Activated CD8-positive, alpha-beta T cell treated with anti-CD3 and anti-CD28 coated beads for 36 hours (primary cell): ENCODE results near the gene LONRF2. TPM values are rescaled to one million over a fixed set of nuclear protein-coding genes. Genes with fewer than 3 reads are reported as not detected.

Experiments
- ATAC-seq: fragments of 200-7000 bp; cut with Tn5 transposase; one replicate; pipeline ENCODE4 v1.10.0; 2021; ENCODE audit warnings: mild to moderate bottlenecking, moderate library complexity
- CTCF ChIA-PET: fragments of 350-600 bp; sonication (Branson Sonifier 250); formaldehyde crosslinking; loops from one replicate; lab custom pipeline; 2021; ENCODE audit warnings: antibody characterized with exemption; lab: Charles Lee
- POLR2A ChIA-PET: fragments of 350-600 bp; sonication (Branson Sonifier 250); formaldehyde crosslinking; loops from one replicate; lab custom pipeline; 2021; ENCODE audit warnings: antibody characterized with exemption; lab: Charles Lee
- DNase-seq: peaks from one replicate; pipeline ENCODE4 v3.0.0-alpha.2; 2020
- H3K27ac Mint-ChIP-seq: one replicate; pipeline ENCODE4 v1.8.0; 2021; ENCODE audit warnings: mild to moderate bottlenecking, mixed read lengths
- H3K27me3 Mint-ChIP-seq: one replicate; pipeline ENCODE4 v1.8.0; 2021; ENCODE audit warnings: mixed read lengths
- H3K36me3 Mint-ChIP-seq: one replicate; pipeline ENCODE4 v1.8.0; 2021; ENCODE audit warnings: low read depth, mixed read lengths
- H3K4me1 Mint-ChIP-seq: one replicate; pipeline ENCODE4 v1.8.0; 2021; ENCODE audit warnings: low read depth, mixed read lengths
- H3K4me3 Mint-ChIP-seq: one replicate; pipeline ENCODE4 v1.8.0; 2021; ENCODE audit warnings: mild to moderate bottlenecking, moderate library complexity, mixed read lengths
- H3K9me3 Mint-ChIP-seq: one replicate; pipeline ENCODE4 v1.8.0; 2021; ENCODE audit warnings: mixed read lengths
- CTCF ChIP-seq: fragments of 200-600 bp; IDR thresholded peaks from one replicate; pipeline ENCODE4 v1.8.0; 2022; ENCODE audit warnings: antibody characterized with exemption, mild to moderate bottlenecking
- intact Hi-C: fragments of 100-400 bp; cut with micrococcal nuclease; formaldehyde crosslinking; loops from one replicate; pipeline ENCODE4 v1.10.0; 2022
- total RNA-seq, 2 experiments: library from RNA; stranded (reverse); gene quantifications; one replicate each; pipeline ENCODE4 v1.2.3, GENCODE V29; 2021

The LONRF2 gene
- total RNA-seq, 2 experiments from 2014 or later = 0.04 to 0.20 TPM

GRCh38 chr2:100277540-100278207 lies 44.6 kb downstream of the LONRF2 start:
- intact Hi-C loops = no loop called here
- no peaks in the 10 kb centered on the region for H3K9me3 Mint-ChIP-seq
- TF ChIP-seq CTCF = no peak
- ATAC-seq (no peak), DNase-seq (no peak)
- H3K4me3 Mint-ChIP-seq = no peak overlapping the region
- H3K27me3 Mint-ChIP-seq = peaks cover 13% of the 10 kb centered on the region
- ChIA-PET CTCF (interaction anchor here (1.2 to 5.0 kb wide), 2 partner anchors 15 to 103 kb away, joined by 4 to 32 read pairs; no protein-coding TSS in a partner anchor), POLR2A (no interaction called here)
- H3K36me3 Mint-ChIP-seq = no peaks in the 10 kb centered on the region
- H3K4me1 Mint-ChIP-seq = peaks cover 16% of the 10 kb centered on the region
- no peak overlapping the region for H3K27ac Mint-ChIP-seq

- Mint-ChIP-seq H3K36me3 (no peaks in the 10 kb centered on the region), H3K4me1 (peaks cover 10% of the 10 kb centered on the region), H3K9me3 (no peaks in the 10 kb centered on the region), H3K4me3 (no peak overlapping the region), H3K27me3 (peaks cover 8% of the 10 kb centered on the region), H3K27ac (no peak overlapping the region)
- intact Hi-C loops = no loop called here
- ChIA-PET POLR2A (no interaction called here), CTCF (interaction anchor here (5.0 kb wide), 1 partner anchor 14 kb away, joined by 32 read pairs; no protein-coding TSS in a partner anchor)
- no peak for TF ChIP-seq CTCF
- DNase-seq (no peak), ATAC-seq (no peak)
Observed at GRCh38 chr2:100276716-100277115, 45.6 kb downstream of the LONRF2 start.

GRCh38 chr2:100275200-100275589 lies 47.1 kb downstream of the LONRF2 start:
- no peak overlapping the region for H3K4me3 Mint-ChIP-seq
- no peak overlapping the region for H3K27ac Mint-ChIP-seq
- no peaks in the 10 kb centered on the region for H3K9me3 Mint-ChIP-seq
- H3K4me1 Mint-ChIP-seq = peaks cover 7% of the 10 kb centered on the region
- no peak for TF ChIP-seq CTCF
- intact Hi-C loops = no loop called here
- H3K36me3 Mint-ChIP-seq = no peaks in the 10 kb centered on the region
- ChIA-PET CTCF (interaction anchor here (5.0 kb wide), 1 partner anchor 13 kb away, joined by 32 read pairs; no protein-coding TSS in a partner anchor), POLR2A (no interaction called here)
- peaks cover 5% of the 10 kb centered on the region for H3K27me3 Mint-ChIP-seq
- ATAC-seq (no peak), DNase-seq (no peak)

GRCh38 chr2:100274566-100275199 lies 47.6 kb downstream of the LONRF2 start:
- H3K36me3 Mint-ChIP-seq = no peaks in the 10 kb centered on the region
- no peak for TF ChIP-seq CTCF

GRCh38 chr2:100274076-100274475 lies 48.2 kb downstream of the LONRF2 start:
- ATAC-seq (peak; percentile 60), DNase-seq (peak; percentile 15)
- H3K36me3 Mint-ChIP-seq = no peaks in the 10 kb centered on the region
- no peaks in the 10 kb centered on the region for H3K27me3 Mint-ChIP-seq
- ChIA-PET CTCF (interaction anchor here (0.6 to 5.0 kb wide), 3 partner anchors 12 to 755 kb away, joined by 4 to 32 read pairs (median 4); no protein-coding TSS in a partner anchor), POLR2A (no interaction called here)
- no peak for TF ChIP-seq CTCF
- intact Hi-C loops = no loop called here
- H3K4me1 Mint-ChIP-seq = peaks cover 6% of the 10 kb centered on the region
- H3K27ac Mint-ChIP-seq = no peak overlapping the region
- no peak overlapping the region for H3K4me3 Mint-ChIP-seq
- no peaks in the 10 kb centered on the region for H3K9me3 Mint-ChIP-seq

More at GRCh38 chr2:100274566-100275199, 47.6 kb downstream of the LONRF2 start:
- ChIA-PET CTCF (interaction anchor here (1.4 to 5.0 kb wide), 2 partner anchors 12 to 106 kb away, joined by 4 to 32 read pairs; no protein-coding TSS in a partner anchor), POLR2A (no interaction called here)
- DNase-seq = no peak
- H3K9me3 Mint-ChIP-seq = no peaks in the 10 kb centered on the region
- intact Hi-C loops = no loop called here
- H3K4me3 Mint-ChIP-seq = no peak overlapping the region
- no peak overlapping the region for H3K27ac Mint-ChIP-seq
- no peaks in the 10 kb centered on the region for H3K27me3 Mint-ChIP-seq
- no peak for ATAC-seq
- peaks cover 7% of the 10 kb centered on the region for H3K4me1 Mint-ChIP-seq
